Measurements from ENCODE around the gene KIF12.

The KIF12 gene

GRCh38 chr9:114105236-114105635, 6.1 kb upstream of the KIF12 start:
- DNase-seq = no peak

GRCh38 chr9:114102484-114102883, 3.4 kb upstream of the KIF12 start:
- no peak for DNase-seq

- DNase-seq = no peak
Measured at GRCh38 chr9:114100536-114100935, 1.4 kb upstream of the KIF12 start.

GRCh38 chr9:114099669-114100270, 678 bp upstream of the KIF12 start:
- DNase-seq = no peak

- DNase-seq = no peak
Measured at GRCh38 chr9:114098021-114098935, 814 bp downstream of the KIF12 start.

GRCh38 chr9:114097613-114098020, 1.5 kb downstream of the KIF12 start:
- DNase-seq = no peak

- DNase-seq = no peak
Measured at GRCh38 chr9:114096866-114097612, 2.1 kb downstream of the KIF12 start.

GRCh38 chr9:114096041-114096511, 3.0 kb downstream of the KIF12 start:
- DNase-seq = no peak

GRCh38 chr9:114094971-114095370, 4.1 kb downstream of the KIF12 start:
- no peak for DNase-seq

- no peak for DNase-seq
Measured at GRCh38 chr9:114093761-114094505, 5.2 kb downstream of the KIF12 start.

GRCh38 chr9:114093031-114093471, 6.0 kb downstream of the KIF12 start:
- DNase-seq = no peak

- DNase-seq = no peak
Measured at GRCh38 chr9:114092336-114092735, 6.8 kb downstream of the KIF12 start.

GRCh38 chr9:114091711-114092110, 7.4 kb downstream of the KIF12 start:
- DNase-seq = no peak

- DNase-seq = no peak
Measured at GRCh38 chr9:114090798-114091197, 8.3 kb downstream of the KIF12 start.

GRCh38 chr9:114089206-114089840, 9.8 kb downstream of the KIF12 start:
- no peak for DNase-seq

- DNase-seq = no peak
Measured at GRCh38 chr9:114088571-114089170, 10.4 kb downstream of the KIF12 start.

GRCh38 chr9:114087721-114088120, 11.4 kb downstream of the KIF12 start:
- no peak for DNase-seq

GRCh38 chr9:114086607-114087006, 12.5 kb downstream of the KIF12 start:
- no peak for DNase-seq

- DNase-seq = no peak
Measured at GRCh38 chr9:114086009-114086408, 13.1 kb downstream of the KIF12 start.

GRCh38 chr9:114085387-114085789, 13.7 kb downstream of the KIF12 start:
- no peak for DNase-seq

GRCh38 chr9:114084282-114085073, 14.6 kb downstream of the KIF12 start:
- no peak for DNase-seq
